Mesangial cell (primary cell): ENCODE measurements around the gene CYLD. TPM values are rescaled to one million over a fixed set of nuclear protein-coding genes. Genes with fewer than 3 reads are reported as not detected.

Source experiments
- total RNA-seq: library from RNA; depleted of rRNA; stranded (reverse); fragments of >200 nt; gene quantifications from 2 replicates; pipeline ENCODE4 v1.2.3, GENCODE V29; 2015

The CYLD gene
- total RNA-seq, result 8.6 and 11.2 TPM in 2 replicates

GRCh38 chr16:50741781-50742575 is at the start of gene CYLD:
CYLD (plus strand) TSS chr16:50742086; CDS start chr16:50749699, 7,613 bp downstream.

DNA sequence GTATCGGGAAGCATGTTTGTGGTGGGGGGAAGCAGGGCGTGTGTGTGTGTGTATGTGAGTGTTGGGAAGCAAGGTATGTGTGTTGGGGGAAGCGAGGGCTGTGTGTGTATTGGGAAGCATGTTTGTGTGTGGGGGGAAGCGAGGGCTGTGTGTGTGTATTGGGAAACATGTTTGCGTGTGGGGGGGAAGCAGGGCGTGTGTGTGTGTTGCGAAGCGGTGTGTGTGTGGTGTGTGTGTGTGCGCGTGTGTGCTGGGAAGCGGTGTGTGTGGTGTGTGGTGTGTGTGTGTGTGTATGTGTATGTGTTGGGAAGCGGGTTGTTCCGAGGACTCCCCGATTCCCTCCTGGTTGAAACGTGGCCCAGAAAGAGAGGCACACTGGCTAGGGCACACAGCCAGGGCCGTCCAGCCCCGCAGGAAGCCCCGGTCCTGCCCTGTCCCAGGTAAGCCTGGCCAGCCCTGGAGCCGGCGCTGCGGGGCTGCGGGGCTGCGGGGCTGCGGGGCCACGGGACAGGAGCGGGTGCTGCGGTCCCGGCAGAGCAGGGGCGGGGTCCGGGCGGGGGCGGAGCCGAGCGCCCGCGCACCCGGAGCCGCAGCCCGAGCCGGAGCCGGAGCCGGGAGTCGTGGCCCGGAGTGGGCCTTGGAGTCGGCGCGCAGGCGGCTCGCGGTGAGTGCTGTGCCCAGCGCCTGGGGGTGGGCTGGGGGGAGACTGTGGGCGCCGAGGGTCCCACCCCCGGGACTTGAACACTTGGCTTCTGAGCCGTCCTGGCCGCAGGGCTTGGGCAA is 48.7 kb upstream of the CYLD start, which contains the start of gene NOD2:
Gene NOD2 (plus strand): TSS at position 608 of the 783 bp plus-strand sequence. CDS start 5,890 bp downstream, outside the sequence.

Other genes starting within 250 kb of the CYLD start
- gene NKD1, start 193.7 kb upstream of the CYLD start, total RNA-seq, result under 0.01 and 0.38 TPM in 2 replicates
- not detected in 2 replicates for gene SNX20, start 60.8 kb upstream of the CYLD start, total RNA-seq
- gene NOD2, start 48.5 kb upstream of the CYLD start, total RNA-seq, result under 0.01 TPM in 1 of 2 replicates, not detected in the other